K562 (cell line): Measurements from ENCODE around the gene BAIAP3. TPM values are rescaled to one million over a fixed set of nuclear protein-coding genes. Genes with fewer than 3 reads are reported as not detected.
A peak's percentile ranks its signal among the peaks of the same experiment; 100 is the strongest.
"Not testable (repeated sequence)": the region's sequence is repeated elsewhere in the genome, so short reads cannot be mapped to it uniquely, and the experiment has no call there.

Source experiments
- ATAC-seq: fragments of 200-7000 bp; cut with Tn5 transposase; 3 replicates; pipeline ENCODE4 v1.9.1; 2020; ENCODE audit warnings: moderate library complexity
- BruUV-seq: library from RNA; stranded (reverse); fragments of 400-500 nt; replicated peaks from 2 replicates; lab custom pipeline; 2021; lab: Mats Ljungman, UMichigan
- CTCF ChIA-PET: fragments of 300-600 bp; formaldehyde crosslinking; extraction: SDS; loops from one replicate; lab custom pipeline; 2021; ENCODE audit warnings: low intra/inter-chr PET ratio; lab: Yijun Ruan, JAX
- POLR2A ChIA-PET: fragments of 300-600, 350-650 bp; sonication (Branson Sonifier 250); formaldehyde crosslinking; extraction: SDS; loops from one replicate; lab custom pipeline; 2021; ENCODE audit warnings: antibody characterized with exemption, inconsistent platforms; lab: Yijun Ruan, JAX
- DNase-seq, 4 experiments: peaks; one replicate each; pipeline versions ENCODE4 v3.0.0 to v3.0.0-alpha.2; 2011 to 2018; ENCODE audit warnings: low spot score in 3 of 4, mixed read lengths in 3 of 4; ENCODE audit errors: extremely low read depth in 1 of 4
- FAIRE-seq: peaks from 2 replicates; lab custom pipeline; 2011; peaks lifted over from hg19 to GRCh38; lab: Jason Lieb, UNC
- H2AFZ ChIP-seq: 2 replicates; pipeline ENCODE4 v1.6.0; 2011; ENCODE audit warnings: low read depth, low read length, control low read depth, inconsistent platforms
- H3K27ac ChIP-seq: fragments of 200-600 bp; 3 replicates; pipeline ENCODE4 v1.8.0; 2011; ENCODE audit warnings: low read depth, mild to moderate bottlenecking, control low read depth, inconsistent platforms, low read length, moderate library complexity, mixed read lengths; ENCODE audit errors: extremely low read depth
- H3K27me3 ChIP-seq, 2 experiments: fragments of 300-600 bp in 1 of 2; 2 replicates in 1 of 2; 3 replicates in 1 of 2; pipeline versions ENCODE4 v1.6.0 to v1.8.0; 2011; ENCODE audit warnings: inconsistent platforms in 2 of 2, low read length in 2 of 2, mild to moderate bottlenecking in 1 of 2, mixed read lengths in 1 of 2, moderate library complexity in 1 of 2; ENCODE audit not compliant: control insufficient read depth in 2 of 2, insufficient read depth in 2 of 2
- H3K36me3 ChIP-seq: fragments of 300-600 bp; 3 replicates; pipeline ENCODE4 v1.8.0; 2011; ENCODE audit warnings: mild to moderate bottlenecking, low read length, inconsistent platforms; ENCODE audit not compliant: control insufficient read depth, insufficient read depth
- H3K4me1 ChIP-seq, 2 experiments: fragments of 200-600 bp in 1 of 2; replicated peaks in 1 of 2; 2 replicates in 1 of 2; 3 replicates in 1 of 2; pipeline versions ENCODE4 v1.5.1 to v1.8.0; 2011; ENCODE audit warnings: inconsistent platforms in 2 of 2, low read length in 2 of 2, mild to moderate bottlenecking in 1 of 2, mixed read lengths in 1 of 2, moderate library complexity in 1 of 2; ENCODE audit not compliant: control insufficient read depth in 2 of 2, insufficient read depth in 2 of 2
- H3K4me2 ChIP-seq: 2 replicates; pipeline ENCODE4 v1.6.1; 2011; ENCODE audit warnings: low read length, control low read depth, inconsistent platforms, mixed read lengths; ENCODE audit not compliant: insufficient read depth
- H3K4me3 ChIP-seq: fragments of 200-600 bp; sonication (generic), shearing (Covaris generic); 2 replicates; pipeline ENCODE4 v1.5.1; 2016; ENCODE audit warnings: control low read depth, inconsistent platforms
- H3K79me2 ChIP-seq: fragments of 200-600 bp; 3 replicates; pipeline ENCODE4 v1.8.0; 2011; ENCODE audit warnings: low read length, inconsistent platforms; ENCODE audit not compliant: control insufficient read depth, insufficient read depth
- H3K9ac ChIP-seq, 2 experiments: 2 replicates each; pipeline versions ENCODE4 v1.6.0 to v1.6.1; 2011; ENCODE audit warnings: low read depth in 2 of 2, low read length in 2 of 2, control low read depth in 1 of 2, inconsistent platforms in 1 of 2, mild to moderate bottlenecking in 1 of 2, mixed read lengths in 1 of 2; ENCODE audit not compliant: insufficient read depth in 1 of 2
- H3K9me1 ChIP-seq: one replicate; pipeline ENCODE4 v1.6.0; 2011; ENCODE audit warnings: inconsistent platforms, mild to moderate bottlenecking, low read length, moderate library complexity; ENCODE audit not compliant: control insufficient read depth, insufficient read depth
- H3K9me3 ChIP-seq: replicated peaks from 2 replicates; pipeline ENCODE4 v1.5.1; 2011; ENCODE audit warnings: low read depth, low read length, inconsistent platforms; ENCODE audit not compliant: control insufficient read depth, insufficient read depth
- H4K20me1 ChIP-seq: replicated peaks from 2 replicates; pipeline ENCODE4 v1.6.1; 2011; ENCODE audit warnings: low read length, inconsistent platforms, mixed read lengths; ENCODE audit not compliant: control insufficient read depth, insufficient read depth
- BCOR ChIP-seq: fragments of 450-650 bp; IDR thresholded peaks from 2 replicates; pipeline ENCODE4 v1.6.1; 2016
- KDM5B ChIP-seq: fragments of 200-600 bp; sonication (generic); IDR thresholded peaks from 2 replicates; pipeline ENCODE4 v1.6.1; 2012; ENCODE audit warnings: low read depth, mild to moderate bottlenecking, moderate library complexity, low read length, control low read depth, inconsistent platforms; ENCODE audit not compliant: insufficient replicate concordance
- RAD51 ChIP-seq: fragments of 450-650 bp; IDR thresholded peaks from 2 replicates; pipeline ENCODE4 v1.7.1; 2016; ENCODE audit warnings: low read depth, mild to moderate bottlenecking, borderline replicate concordance
- ZKSCAN1 ChIP-seq: fragments of 150-350 bp; IDR thresholded peaks from 2 replicates; pipeline ENCODE4 v1.6.1; 2016; ENCODE audit warnings: low read depth, low read length
- WGBS: fragments of 100-300 bp; shearing (Covaris generic); methylation state at CpG from one replicate; pipeline ENCODE4 v1.1.6; 2016; ENCODE audit warnings: low coverage, mixed read lengths; ENCODE audit not compliant: insufficient coverage; ENCODE audit errors: missing lambda C conversion rate; 5-methylcytosine and 5-hydroxymethylcytosine counted together
- in situ Hi-C: fragments of 300-500 bp; cut with MboI; formaldehyde crosslinking; loops from 4 replicates; pipeline ENCODE4 v1.15.0; 2018; ENCODE audit warnings: inconsistent platforms, mixed read lengths
- intact Hi-C: fragments of 100-400 bp; cut with micrococcal nuclease; formaldehyde crosslinking; loops from 2 replicates; pipeline ENCODE4 v1.14.2; 2022
- polyA plus RNA-seq, 8 experiments: library from polyadenylated mRNA; depleted of rRNA in 4 of 8; stranded (reverse) in 5 of 8; unstranded in 3 of 8; fragments of >200 nt; fragmentation: Nextera tagmentation in 2 of 8; fragmentation: Illumina TruSeq in 1 of 8; extraction: Ambion mirVana in 2 of 8; extraction: Trizol in 1 of 8; gene quantifications; 2 replicates each; pipeline versions ENCODE4 v1.2.1 to v1.2.3, GENCODE V29; 2011 to 2014; ENCODE audit warnings: inconsistent platforms in 1 of 8, missing spikeins in 1 of 8
- total RNA-seq, 7 experiments: library from RNA; depleted of rRNA in 6 of 7; stranded (reverse); fragments of >200 nt in 6 of 7; fragmentation: Illumina TruSeq in 2 of 7; extraction: Trizol in 2 of 7; gene quantifications; 2 replicates each; pipeline versions ENCODE4 v1.2.1 to v1.2.3, GENCODE V29; 2011 to 2021; ENCODE audit warnings: low replicate concordance in 1 of 7
- TF ChIP-seq, protein P1 (sequence below): fragments of 250-450 bp; sonication (Bioruptor Pico); IDR thresholded peaks from 2 replicates; pipeline ENCODE4 v1.8.0; 2021; ENCODE audit warnings: mild to moderate bottlenecking, moderate library complexity

The BAIAP3 gene
- total and polyA plus RNA-seq, 9 of the 15 experiments (the other 6 are each of a cell fraction or from before 2014, with no cell fraction given) = 0.03 to 4.5 (median 0.57) TPM; not detected in 1

DNA sequence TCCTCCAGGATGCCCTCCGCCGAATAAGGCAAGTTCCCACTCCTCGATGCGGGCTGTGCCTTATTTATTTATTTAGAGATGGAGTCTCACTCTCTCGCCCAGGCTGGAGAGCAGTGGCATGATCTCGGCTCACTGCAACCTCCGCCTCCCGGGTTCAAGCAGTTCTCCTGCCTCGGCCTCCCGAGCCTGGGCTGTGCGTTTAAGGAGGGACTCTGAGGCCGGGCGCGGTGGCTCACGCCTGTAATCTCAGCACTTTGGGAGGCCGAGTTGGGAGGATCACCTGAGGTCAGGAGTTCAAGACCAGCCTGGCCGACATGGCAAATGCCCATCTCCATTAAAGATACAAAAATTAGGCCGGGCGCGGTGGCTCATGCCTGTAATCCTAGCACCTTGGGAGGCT, 5.3 kb upstream of the BAIAP3 start:
- CTCF ChIA-PET = not testable (repeated sequence)

DNA sequence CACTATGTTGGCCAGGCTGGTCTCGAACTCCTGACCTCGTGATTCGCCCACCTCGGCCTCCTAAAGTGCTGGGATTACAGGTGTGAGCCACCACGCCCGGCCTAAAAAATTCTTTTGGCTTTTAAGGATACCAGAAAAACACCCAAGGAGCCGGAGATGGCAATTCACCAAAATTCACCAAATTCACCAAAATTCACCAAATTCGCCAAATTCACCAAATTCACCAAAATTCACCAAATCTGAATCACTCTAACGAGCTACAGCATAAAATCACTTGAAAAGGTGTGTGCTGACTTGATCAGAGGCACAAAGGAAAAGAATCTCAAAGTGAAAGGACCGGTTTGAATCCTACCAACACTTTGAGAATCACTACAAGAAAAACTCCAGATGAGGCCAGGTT, 4.5 kb upstream of the BAIAP3 start:
- in situ Hi-C loops, H3K9me3 ChIP-seq, intact Hi-C loops, CTCF ChIA-PET, FAIRE-seq, H3K9me1 ChIP-seq, ATAC-seq, DNase-seq, BruUV-seq, H4K20me1 ChIP-seq, H3K9ac ChIP-seq, H3K27ac ChIP-seq, H3K27me3 ChIP-seq, H2AFZ ChIP-seq, H3K4me2 ChIP-seq, H3K4me3 ChIP-seq, H3K79me2 ChIP-seq: not testable (repeated sequence)
- H3K36me3 ChIP-seq = peaks cover 14% of the 10 kb centered on the region; the same call in 1 of the 3 replicates
- WGBS = 81% methylated on average over 10 of the region's 10 CpGs
- POLR2A ChIA-PET = interaction anchor here (0.6 kb wide), 1 partner anchor 49 kb away, joined by 3 read pairs; no protein-coding TSS in a partner anchor
- H3K4me1 ChIP-seq = peaks cover 17 to 64% of the 10 kb centered on the region in 2 experiments
- TF ChIP-seq RAD51 (0 out of 2 replicates have a peak, but pooled peaks have one; percentile 50), KDM5B (peak; percentile 42), ZKSCAN1 (peak; percentile 69; the same call in 1 of the 2 replicates), BCOR (0 out of 2 replicates have a peak, but pooled peaks have one; percentile 11)
- TF ChIP-seq, protein P1, sequence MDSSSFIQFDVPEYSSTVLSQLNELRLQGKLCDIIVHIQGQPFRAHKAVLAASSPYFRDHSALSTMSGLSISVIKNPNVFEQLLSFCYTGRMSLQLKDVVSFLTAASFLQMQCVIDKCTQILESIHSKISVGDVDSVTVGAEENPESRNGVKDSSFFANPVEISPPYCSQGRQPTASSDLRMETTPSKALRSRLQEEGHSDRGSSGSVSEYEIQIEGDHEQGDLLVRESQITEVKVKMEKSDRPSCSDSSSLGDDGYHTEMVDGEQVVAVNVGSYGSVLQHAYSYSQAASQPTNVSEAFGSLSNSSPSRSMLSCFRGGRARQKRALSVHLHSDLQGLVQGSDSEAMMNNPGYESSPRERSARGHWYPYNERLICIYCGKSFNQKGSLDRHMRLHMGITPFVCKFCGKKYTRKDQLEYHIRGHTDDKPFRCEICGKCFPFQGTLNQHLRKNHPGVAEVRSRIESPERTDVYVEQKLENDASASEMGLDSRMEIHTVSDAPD (CRISPR knock-in tag) = peak; percentile 93
- TF ChIP-seq, all 486 proteins: peak for 5; not testable (repeated sequence) for 481

More for the DNA sequence above, 5.3 kb upstream of the BAIAP3 start:
- POLR2A ChIA-PET, H3K9me3 ChIP-seq, H3K27ac ChIP-seq, FAIRE-seq, H3K79me2 ChIP-seq, H3K4me3 ChIP-seq, BruUV-seq, H3K9ac ChIP-seq, H3K9me1 ChIP-seq, H2AFZ ChIP-seq, H4K20me1 ChIP-seq, H3K27me3 ChIP-seq, intact Hi-C loops, ATAC-seq, DNase-seq, H3K4me2 ChIP-seq, in situ Hi-C loops: not testable (repeated sequence)
- Histone ChIP-seq H3K4me1 (peaks cover 17 to 63% of the 10 kb centered on the region in 2 experiments), H3K36me3 (peaks cover 22% of the 10 kb centered on the region; the same call in 1 of the 3 replicates)
- WGBS = 70% methylated on average over 17 of the region's 20 CpGs
